Stimulated activated naive CD4-positive, alpha-beta T cell treated with Interleukin-2 at 50 U/mL for 16 hours (primary cell): ENCODE results near the gene RNF213.
"Not testable (repeated sequence)": the region's sequence is repeated elsewhere in the genome, so short reads cannot be mapped to it uniquely, and the experiment has no call there.

ENCODE experiments used
- DNase-seq: peaks from one replicate; lab custom pipeline; 2025; lab: John Stamatoyannopoulos, UW

The RNF213 gene

GRCh38 chr17:80270836-80271235 lies 10.2 kb downstream of the RNF213 start:
- DNase-seq, result peak; percentile 47

- no peak for DNase-seq
These were observed 11.7 kb downstream of the RNF213 start for GRCh38 chr17:80272366-80272765.

DNA sequence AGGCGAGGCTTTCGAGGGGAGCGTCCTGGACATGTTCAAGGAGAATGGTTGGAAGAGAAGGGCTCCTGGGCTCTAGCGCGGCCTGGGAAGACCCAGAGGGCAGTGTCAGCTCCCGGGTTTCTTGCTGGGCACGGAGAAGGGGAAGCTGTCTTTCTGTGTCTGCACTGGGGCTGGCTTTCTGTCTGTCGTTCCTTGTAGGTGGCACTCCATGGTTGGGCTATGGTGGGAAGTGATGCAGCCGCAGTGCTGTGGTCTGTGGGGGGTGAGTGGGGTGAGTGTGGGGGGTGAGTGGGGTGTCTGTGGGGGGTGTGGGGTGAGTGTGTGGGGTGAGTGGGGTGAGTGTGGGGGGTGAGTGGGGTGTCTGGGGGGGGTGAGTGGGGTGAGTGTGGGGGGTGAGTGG lies 13.7 kb downstream of the RNF213 start:
- DNase-seq, result no peak

GRCh38 chr17:80274871-80275449 lies 14.3 kb downstream of the RNF213 start:
- DNase-seq, result no peak

DNA sequence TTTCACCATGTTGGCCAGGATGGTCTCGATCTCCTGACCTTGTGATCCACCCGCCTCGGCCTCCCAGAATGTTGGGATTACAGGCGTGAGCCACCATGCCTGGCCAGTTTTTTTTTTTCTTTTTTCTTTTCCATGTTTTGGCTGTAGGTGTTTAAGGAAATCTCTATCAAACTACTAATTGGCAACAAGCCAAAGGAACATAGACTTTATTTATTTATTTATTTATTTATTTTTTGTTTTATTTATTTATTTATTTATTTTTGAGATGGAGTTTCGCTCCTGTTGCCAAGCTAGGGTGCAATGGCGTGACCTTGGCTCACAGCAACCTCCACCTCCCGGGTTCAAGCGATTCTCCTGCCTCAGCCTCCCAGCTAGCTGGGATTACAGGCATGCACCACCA lies 15.2 kb downstream of the RNF213 start:
- DNase-seq, result not testable (repeated sequence)

- no peak for DNase-seq
These were observed 17.4 kb downstream of the RNF213 start for GRCh38 chr17:80277751-80278671.

DNA sequence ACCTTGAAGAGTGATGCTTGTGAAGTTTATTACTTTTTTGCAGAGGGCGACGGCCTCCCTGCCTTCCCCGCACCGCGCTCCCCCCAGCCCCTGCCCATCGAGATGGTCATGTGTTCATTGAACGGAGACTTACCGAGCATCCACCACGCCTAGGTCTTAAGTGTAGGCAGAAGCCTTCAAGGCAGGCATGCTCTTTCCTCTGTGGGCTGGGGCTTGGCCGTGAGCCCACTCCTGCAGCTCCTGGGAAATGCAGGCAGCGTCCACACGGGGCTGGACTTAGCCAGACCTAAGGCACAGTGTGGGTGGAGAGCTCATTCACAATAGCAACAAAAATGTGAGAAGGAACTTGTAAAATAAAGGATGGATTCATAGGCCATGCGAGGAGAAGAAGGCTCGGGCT lies 19.2 kb downstream of the RNF213 start:
- no peak for DNase-seq

GRCh38 chr17:80281516-80281915 lies 20.9 kb downstream of the RNF213 start:
- DNase-seq, result no peak

DNA sequence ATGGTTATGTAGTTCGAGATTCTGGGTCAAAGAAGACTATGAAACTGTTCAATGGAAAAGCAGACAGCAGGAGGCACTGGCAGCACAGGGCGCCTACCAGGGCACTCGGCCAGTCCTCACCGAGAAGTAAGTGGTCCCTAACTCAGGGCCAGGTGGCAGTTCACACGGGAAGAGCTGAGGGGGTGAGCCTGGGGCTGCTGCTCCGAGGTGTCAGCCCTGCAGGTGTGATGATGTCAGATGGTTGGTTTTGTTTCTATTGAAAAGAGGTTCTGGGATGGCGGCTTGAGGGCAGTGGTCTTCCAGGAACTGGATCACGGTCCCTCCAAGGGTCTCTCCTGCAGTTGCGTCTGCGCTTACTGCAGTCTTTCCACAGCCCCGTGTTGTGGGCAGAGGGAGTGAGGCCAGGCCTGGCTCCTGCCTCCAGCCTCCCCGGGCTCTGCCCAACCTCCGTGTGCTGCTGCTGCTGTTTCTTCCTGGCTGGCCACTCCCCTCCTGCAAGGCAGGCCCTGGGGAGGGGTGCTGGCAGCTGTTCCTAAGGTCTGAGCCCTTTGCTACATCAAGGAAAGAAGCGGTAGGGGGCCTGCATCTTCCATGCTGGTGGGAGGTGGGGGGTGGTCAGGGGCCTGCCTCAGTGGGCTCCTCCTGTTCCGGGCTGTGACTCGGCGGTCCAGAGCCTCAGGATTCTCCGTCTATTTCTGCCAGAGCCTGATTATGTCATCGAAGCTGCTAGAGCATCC lies 22.6 kb downstream of the RNF213 start:
- no peak for DNase-seq

- DNase-seq, result no peak
These were observed 24.0 kb downstream of the RNF213 start for GRCh38 chr17:80284631-80285030.

- no peak for DNase-seq
These were observed 24.7 kb downstream of the RNF213 start for GRCh38 chr17:80285237-80285920.

- DNase-seq, result no peak
These were observed 25.9 kb downstream of the RNF213 start for GRCh38 chr17:80286638-80286960.

- DNase-seq, result no peak
These were observed 26.4 kb downstream of the RNF213 start for GRCh38 chr17:80287038-80287437.

DNA sequence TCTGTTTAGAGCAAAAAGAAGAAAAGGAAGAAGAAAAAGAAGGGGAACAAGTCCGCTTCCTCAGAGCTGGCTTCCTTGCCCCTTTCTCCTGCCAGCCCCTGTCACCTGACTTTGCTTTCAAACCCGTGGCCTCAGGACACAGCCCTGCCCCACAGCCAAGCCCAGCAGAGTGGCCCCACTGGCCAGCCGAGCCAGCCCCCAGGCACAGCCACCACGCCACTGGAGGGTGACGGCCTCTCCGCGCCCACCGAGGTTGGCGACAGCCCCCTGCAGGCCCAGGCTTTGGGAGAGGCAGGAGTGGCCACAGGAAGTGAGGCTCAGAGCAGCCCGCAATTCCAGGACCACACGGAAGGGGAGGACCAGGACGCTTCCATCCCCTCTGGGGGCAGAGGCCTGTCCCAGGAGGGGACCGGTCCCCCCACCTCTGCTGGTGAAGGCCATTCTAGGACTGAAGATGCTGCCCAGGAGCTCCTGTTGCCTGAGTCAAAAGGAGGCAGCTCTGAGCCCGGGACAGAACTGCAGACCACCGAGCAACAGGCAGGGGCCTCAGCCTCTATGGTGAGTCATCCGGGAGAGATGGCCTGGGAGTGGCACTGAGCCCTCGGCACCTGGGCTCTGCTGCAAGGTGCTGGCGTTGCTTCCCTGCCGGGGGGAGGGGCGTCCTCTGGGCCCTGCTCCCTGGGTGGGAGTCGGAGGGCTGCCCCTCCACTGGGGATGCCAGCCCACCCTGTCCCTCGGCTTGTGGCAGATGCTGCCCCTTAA lies 27.3 kb downstream of the RNF213 start:
- no peak for DNase-seq

DNA sequence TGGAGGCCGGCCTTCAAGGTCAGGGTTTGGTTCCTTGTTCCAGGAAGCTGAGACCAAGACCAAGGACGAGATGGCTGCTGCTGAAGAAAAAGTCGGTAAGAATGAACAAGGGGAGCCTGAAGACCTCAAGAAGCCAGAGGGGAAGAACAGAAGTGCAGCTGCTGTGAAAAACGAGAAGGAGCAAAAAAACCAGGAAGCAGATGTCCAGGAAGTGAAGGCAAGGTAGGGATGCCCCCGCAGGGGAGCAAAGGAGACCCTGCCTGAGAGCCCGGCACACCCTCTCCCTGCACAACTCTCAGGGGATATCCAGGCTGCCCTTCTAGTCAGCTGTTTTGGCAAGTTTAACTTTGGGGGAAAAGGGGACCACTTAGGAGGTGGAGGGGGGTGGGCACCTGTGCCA lies 29.0 kb downstream of the RNF213 start:
- no peak for DNase-seq

- no peak for DNase-seq
These were observed 29.5 kb downstream of the RNF213 start for GRCh38 chr17:80290156-80290555.

DNA sequence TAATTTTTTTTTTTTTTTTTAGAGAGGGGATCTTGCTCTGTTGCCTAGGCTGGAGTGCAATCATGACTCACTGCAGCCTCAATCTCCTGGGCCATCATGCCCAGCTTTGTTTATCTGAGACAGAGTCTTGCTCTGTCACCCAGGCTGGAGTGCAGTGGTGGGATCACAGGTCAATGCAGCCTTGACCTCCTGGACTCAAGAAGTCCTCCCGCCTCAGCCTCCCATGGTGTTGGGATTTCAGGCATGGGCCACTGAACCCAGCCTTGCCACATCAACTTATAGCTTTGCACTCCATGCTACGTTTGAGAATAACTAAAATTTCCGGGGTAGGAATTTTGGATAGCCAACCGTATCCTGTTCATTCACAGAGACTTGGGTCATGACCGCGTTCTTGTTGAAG lies 30.6 kb downstream of the RNF213 start:
- DNase-seq, result no peak

- no peak for DNase-seq
These were observed 31.2 kb downstream of the RNF213 start for GRCh38 chr17:80291691-80292487.

DNA sequence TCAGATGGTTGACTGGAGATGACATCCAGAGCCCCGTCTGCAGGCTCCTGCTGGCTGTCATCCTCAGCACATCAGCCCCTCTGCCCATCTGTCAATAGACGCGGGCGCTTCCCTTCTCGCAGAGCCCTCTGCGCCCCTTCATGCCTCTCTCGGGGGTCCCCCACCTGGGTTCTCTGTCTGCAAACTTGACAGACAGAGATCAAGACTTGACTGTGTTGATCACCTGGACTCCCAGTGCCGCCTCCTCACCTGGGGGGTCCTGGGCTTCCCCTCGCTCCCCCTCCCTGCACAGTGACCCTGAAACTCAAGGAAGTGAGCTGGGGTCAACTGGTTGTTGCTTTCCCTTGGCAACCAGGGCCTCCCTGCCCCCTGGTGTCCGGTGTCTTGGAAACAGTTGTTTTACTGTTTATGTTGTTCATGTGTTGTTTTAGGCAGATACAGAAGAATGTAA lies 31.9 kb downstream of the RNF213 start:
- DNase-seq, result no peak

DNA sequence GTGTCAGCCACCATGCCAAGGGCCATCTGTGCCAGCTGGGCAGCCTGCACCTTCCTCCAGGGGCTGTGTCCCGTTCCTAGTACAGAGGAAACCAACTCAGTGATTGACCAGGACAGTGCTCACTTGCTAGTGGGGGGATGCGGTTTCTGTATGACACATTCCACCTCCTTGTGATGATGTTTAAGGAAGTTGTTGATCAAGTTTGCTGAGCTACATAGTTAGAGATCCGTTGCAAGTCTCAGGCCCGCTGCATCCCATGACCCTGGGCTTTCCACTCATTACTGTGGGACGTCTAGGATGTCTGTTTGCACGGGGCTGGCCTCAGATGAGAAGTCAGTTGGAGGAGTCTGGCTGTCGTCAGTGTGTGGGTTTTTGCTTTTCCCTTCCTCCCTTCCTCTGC lies 33.6 kb downstream of the RNF213 start:
- no peak for DNase-seq

GRCh38 chr17:80294653-80295052 lies 34.0 kb downstream of the RNF213 start:
- DNase-seq, result no peak
